ENCODE measurements around the gene SSTR3. TPM values are rescaled to one million over a fixed set of nuclear protein-coding genes. Genes with fewer than 3 reads are reported as not detected.

Gene SSTR3
- total and polyA plus RNA-seq, 10 of the 15 experiments (the other 5 are each of a cell fraction or from before 2014, with no cell fraction given), result 0.03 to 4.5 (median 2.4) TPM

- H3K9ac ChIP-seq (ENCODE audit: control insufficient read depth, insufficient read depth, low read length), result no peak overlapping the region
- no peak overlapping the region for H2AFZ ChIP-seq (ENCODE audit: control insufficient read depth, low read depth, low read length)
- no peak overlapping the region for H3K4me3 ChIP-seq
- ATAC-seq (no peak), DNase-seq (ENCODE audit: low read depth, low spot score) (no peak), FAIRE-seq (no peak)
- TF ChIP-seq POLR2A (IDR thresholded peaks at IDR 0.05; ENCODE audit: low read depth, low read length), result peak; percentile 38; the same call in 1 of the 2 replicates
- TF ChIP-seq ZNF622 (IDR thresholded peaks at IDR 0.05), result no peak
- no peak for TF ChIP-seq NR2C2 (IDR thresholded peaks at IDR 0.05; ENCODE audit: borderline replicate concordance, control insufficient read depth, insufficient read length, low read depth)
- TF ChIP-seq NFYB (IDR thresholded peaks at IDR 0.05; ENCODE audit: insufficient read depth, low read depth, low read length), result no peak
- H4K20me1 ChIP-seq (ENCODE audit: control insufficient read depth, insufficient read depth), result no peaks in the 10 kb centered on the region
- ChIA-PET SMC1A (ENCODE audit: uncharacterized antibody, unreplicated experiment) (interaction anchor here (1.4 kb wide), 1 partner anchor 13 kb away, joined by 5 read pairs; no protein-coding TSS in a partner anchor), CTCF (interaction anchor here (0.6 to 1.7 kb wide), 4 partner anchors 12 to 349 kb away, joined by 3 to 8 read pairs (median 3); no protein-coding TSS in a partner anchor), RAD21 (ENCODE audit: unreplicated experiment) (interaction anchor here (1.1 kb wide), 1 partner anchor 56 kb away, joined by 3 read pairs; no protein-coding TSS in a partner anchor), POLR2A (no interaction called here)
- H3K4me1 ChIP-seq (ENCODE audit: control insufficient read depth, insufficient read depth, low read length), result peaks cover 15% of the 10 kb centered on the region
- TSS peak; percentile 72 for BruUV-seq (replicated peaks)
- 76% methylated on average over 5 of the region's 5 CpGs for WGBS (ENCODE audit: insufficient coverage, insufficient replicate concordance, low lambda C conversion rate, missing lambda C conversion rate)
- in situ Hi-C loops (cut with MboI) (loop anchor here (25.0 kb wide), 1 partner anchor 1818 kb away; the partner anchor contains the start of gene HMOX1), intact Hi-C loops (cut with micrococcal nuclease; ENCODE audit: unreplicated experiment) (no loop called here)
- H3K9me3 ChIP-seq (replicated peaks; ENCODE audit: control insufficient read depth, insufficient read depth, low read length), result no peaks in the 10 kb centered on the region
- H3K27ac ChIP-seq (ENCODE audit: control insufficient read depth, insufficient read depth), result no peak overlapping the region
- H3K79me2 ChIP-seq (ENCODE audit: control insufficient read depth, insufficient read depth, low read length), result no peaks in the 10 kb centered on the region
- H3K4me2 ChIP-seq (ENCODE audit: control insufficient read depth, insufficient read depth), result no peak overlapping the region
- H3K27me3 ChIP-seq (replicated peaks in 1 of 2; ENCODE audit: control insufficient read depth in 2 of 2, insufficient read depth in 2 of 2, low read length in 1 of 2), result no peaks in the 10 kb centered on the region
- H3K36me3 ChIP-seq (ENCODE audit: control insufficient read depth in 2 of 2, insufficient read depth in 2 of 2, low read length in 1 of 2), result no peaks in the 10 kb centered on the region; a peak in 2 of 4 replicates
These were observed 7.2 kb downstream of the SSTR3 start for GRCh38 chr22:37205046-37205445.

GRCh38 chr22:37204045-37204655, 8.1 kb downstream of the SSTR3 start:
- no peaks in the 10 kb centered on the region for H3K9me3 ChIP-seq (replicated peaks; ENCODE audit: control insufficient read depth, insufficient read depth, low read length)
- in situ Hi-C loops (cut with MboI), result loop anchor here (25.0 kb wide), 1 partner anchor 1817 kb away; the partner anchor contains the start of gene HMOX1
- SMC1A ChIA-PET (ENCODE audit: uncharacterized antibody, unreplicated experiment), result interaction anchor here (1.0 to 5.3 kb wide), 2 partner anchors 39 to 56 kb away, joined by 3 to 52 read pairs; partner anchors contain the start of gene RAC2
- H3K4me3 ChIP-seq, result no peak overlapping the region
- no peak overlapping the region for H3K9ac ChIP-seq (ENCODE audit: control insufficient read depth, insufficient read depth, low read length)
- H2AFZ ChIP-seq (ENCODE audit: control insufficient read depth, low read depth, low read length), result no peak overlapping the region
- no peaks in the 10 kb centered on the region; a peak in 1 of 4 replicates for H3K36me3 ChIP-seq (ENCODE audit: control insufficient read depth in 2 of 2, insufficient read depth in 2 of 2, low read length in 1 of 2)
- intact Hi-C loops (cut with micrococcal nuclease; ENCODE audit: unreplicated experiment), result no loop called here
- no peaks in the 10 kb centered on the region for H4K20me1 ChIP-seq (ENCODE audit: control insufficient read depth, insufficient read depth)
- no peak overlapping the region for H3K4me2 ChIP-seq (ENCODE audit: control insufficient read depth, insufficient read depth)
- TF ChIP-seq POLR2AphosphoS2 (IDR thresholded peaks at IDR 0.05; ENCODE audit: low read depth, low read length) (peak; percentile 56; the same call in 1 of the 2 replicates), RB1 (IDR thresholded peaks at IDR 0.05; ENCODE audit: borderline replicate concordance) (no peak)
- 80% methylated on average over 5 of the region's 5 CpGs for WGBS (ENCODE audit: insufficient coverage, insufficient replicate concordance, low lambda C conversion rate, missing lambda C conversion rate)
- ATAC-seq (no peak), FAIRE-seq (no peak), DNase-seq (ENCODE audit: low read depth, low spot score) (no peak)
- POLR2A ChIA-PET, result no interaction called here
- RAD21 ChIA-PET (ENCODE audit: unreplicated experiment), result no interaction called here
- peaks cover 21% of the 10 kb centered on the region for H3K4me1 ChIP-seq (ENCODE audit: control insufficient read depth, insufficient read depth, low read length)
- no TSS peak for BruUV-seq (replicated peaks)
- H3K27me3 ChIP-seq (replicated peaks in 1 of 2; ENCODE audit: control insufficient read depth in 2 of 2, insufficient read depth in 2 of 2, low read length in 1 of 2), result no peaks in the 10 kb centered on the region
- CTCF ChIA-PET, result interaction anchor here (0.5 to 1.7 kb wide), 2 partner anchors 13 to 27 kb away, joined by 3 to 8 read pairs; no protein-coding TSS in a partner anchor
- H3K27ac ChIP-seq (ENCODE audit: control insufficient read depth, insufficient read depth), result no peak overlapping the region
- H3K79me2 ChIP-seq (ENCODE audit: control insufficient read depth, insufficient read depth, low read length), result no peaks in the 10 kb centered on the region

Data from GM12878 (cell line).